Spleen (tissue), 11 donors: ENCODE measurements around the gene GRAMD2A. TPM values are rescaled to one million over a fixed set of nuclear protein-coding genes. Genes with fewer than 3 reads are reported as not detected.

Experiments used
- DNase-seq: peaks from one replicate; pipeline ENCODE4 v3.0.0-alpha.2; 2020
- H3K27ac ChIP-seq, 8 donors: fragments of 200-600 bp; sonication (generic) in 7 of 8; 1 replicate in 4 of 8; 2 replicates in 4 of 8; pipeline versions ENCODE4 v1.5.0 to v1.8.0; 2016 to 2021; ENCODE audit warnings: inconsistent platforms in 4 of 8, mild to moderate bottlenecking in 4 of 8, moderate library complexity in 1 of 8
- H3K27me3 ChIP-seq, 7 donors: fragments of 200-600 bp; sonication (generic) in 6 of 7; replicated peaks in 1 of 7; 1 replicate in 4 of 7; 2 replicates in 3 of 7; pipeline versions ENCODE4 v1.5.0 to v1.8.0; 2016 to 2021; ENCODE audit warnings: inconsistent platforms in 3 of 7, mild to moderate bottlenecking in 1 of 7
- H3K36me3 ChIP-seq, 6 donors: fragments of 200-600 bp; sonication (generic) in 5 of 6; 1 replicate in 4 of 6; 2 replicates in 2 of 6; pipeline versions ENCODE4 v1.5.0 to v1.8.0; 2016 to 2021; ENCODE audit warnings: inconsistent platforms in 2 of 6
- H3K4me1 ChIP-seq, 6 donors: fragments of 200-600 bp; sonication (generic) in 5 of 6; 1 replicate in 3 of 6; 2 replicates in 3 of 6; pipeline versions ENCODE4 v1.5.0 to v1.8.0; 2016 to 2021; ENCODE audit warnings: inconsistent platforms in 3 of 6
- H3K4me3 ChIP-seq, 8 donors: fragments of 200-600 bp; sonication (generic) in 7 of 8; 1 replicate in 4 of 8; 2 replicates in 4 of 8; pipeline versions ENCODE4 v1.5.0 to v1.8.0; 2016 to 2021; ENCODE audit warnings: inconsistent platforms in 4 of 8, mild to moderate bottlenecking in 4 of 8, moderate library complexity in 2 of 8
- H3K9me3 ChIP-seq, 8 donors: fragments of 200-600 bp; sonication (generic) in 7 of 8; 1 replicate in 4 of 8; 2 replicates in 4 of 8; pipeline versions ENCODE4 v1.5.0 to v1.8.0; 2016 to 2021; ENCODE audit warnings: inconsistent platforms in 4 of 8
- POLR2A ChIP-seq, 3 donors: fragments of 450-650 bp; IDR thresholded peaks; one replicate each; pipeline ENCODE4 v1.5.1; 2017; ENCODE audit warnings: antibody characterized with exemption in 3 of 3, mild to moderate bottlenecking in 1 of 3
- POLR2AphosphoS5 ChIP-seq, 3 donors: sonication (generic); formaldehyde crosslinking; IDR thresholded peaks; one replicate each; pipeline ENCODE4 v1.5.1; 2017; ENCODE audit warnings: antibody characterized with exemption in 3 of 3
- WGBS, 5 donors: extraction: QIAGEN DNeasy Blood & Tissue Kit in 3 of 5; methylation state at CpG; one replicate each; pipeline versions ENCODE4 v1.1.5 to v1.1.7; 2013 to 2018; 5-methylcytosine and 5-hydroxymethylcytosine counted together
- intact Hi-C: fragments of 100-400 bp; cut with DNase I; formaldehyde crosslinking; loops from one replicate; pipeline ENCODE4 v1.15.0; 2023; ENCODE audit warnings: low total_unique reads
- polyA plus RNA-seq, 3 donors: library from polyadenylated mRNA; stranded (reverse); fragments of 200-250 nt; gene quantifications; one replicate each; pipeline ENCODE4 v1.2.1, GENCODE V29; 2013
- total RNA-seq, 7 donors: library from RNA; depleted of rRNA in 3 of 7; stranded (reverse); fragments of >200 nt in 3 of 7; fragmentation: NEBNext Ultra II Directional in 4 of 7; extraction: Animal tissue kit (Norgen Biotek cat#: 25700) in 4 of 7; gene quantifications; one replicate each; pipeline versions ENCODE4 v1.1.0 to v1.2.1, GENCODE V29; 2016 to 2021
- TF ChIP-seq, protein P1 (sequence below), 11 experiments: fragments of 200-600 bp in 7 of 11; fragments of 450-650 bp in 4 of 11; sonication (generic) in 4 of 11; IDR thresholded peaks in 8 of 11; conservative IDR thresholded peaks in 3 of 11; 1 replicate in 7 of 11; 2 replicates in 4 of 11; pipeline versions ENCODE4 v1.4.0 to v1.8.0; 2016 to 2021; ENCODE audit warnings: antibody characterized with exemption in 11 of 11, inconsistent platforms in 4 of 11, mild to moderate bottlenecking in 1 of 11
- donor health status: healthy with polysubstance abuse.
- donor health status: DM: no; HTN: no; CAD: no; lungs with moderate emphysema.
- donor health status: DM: no; HTN: no; CAD: no.
- donor health status: Bipolar disorder and iron deficiency.
- donor health status: healthy.
- donor health status: DM: no; HTN: no; CAD: no.
- donor health status: DM: yes; HTN: yes; CAD: no.

Gene GRAMD2A
- total and polyA plus RNA-seq, 10 donors: 0.03 to 0.34 (median 0.09) TPM; not detected in 6

DNA sequence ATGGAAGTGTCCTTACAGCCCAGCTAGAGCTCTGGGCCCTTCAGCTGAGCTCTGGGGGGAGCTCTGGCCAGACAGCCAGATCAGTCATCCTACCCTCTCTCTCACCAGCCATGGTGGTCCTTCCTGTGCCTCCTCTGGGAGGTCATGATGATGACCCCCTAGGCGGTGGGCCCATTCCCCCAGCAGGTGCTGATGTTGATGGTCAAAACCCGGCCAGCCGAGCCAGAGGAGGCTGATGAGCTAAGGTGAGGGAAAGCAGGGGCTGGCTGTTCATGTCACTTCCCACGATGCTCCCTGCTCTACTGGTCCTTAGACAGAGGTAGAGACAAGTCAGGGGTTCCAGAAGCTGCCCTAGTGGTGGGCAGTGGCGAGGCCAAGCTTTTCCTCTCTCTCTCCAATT lies 35.0 kb downstream of the GRAMD2A start:
- intact Hi-C loops: no loop called here
- WGBS, 5 donors: 79 to 97% (median 86%) methylated on average over 5 of the region's 5 CpGs
- DNase-seq: no peak
- no peaks in the 10 kb centered on the region for H3K9me3 ChIP-seq
- H3K27me3 ChIP-seq: peaks cover 0 to 7% (median 0%) of the 10 kb centered on the region in 7 donors
- H3K27ac ChIP-seq: no peak overlapping the region
- no peak overlapping the region for H3K4me3 ChIP-seq
- H3K36me3 ChIP-seq: no peaks in the 10 kb centered on the region
- TF ChIP-seq POLR2AphosphoS5 (IDR thresholded peaks at IDR 0.05) (no peak), POLR2A (IDR thresholded peaks at IDR 0.05) (no peak)
- TF ChIP-seq, protein P1, sequence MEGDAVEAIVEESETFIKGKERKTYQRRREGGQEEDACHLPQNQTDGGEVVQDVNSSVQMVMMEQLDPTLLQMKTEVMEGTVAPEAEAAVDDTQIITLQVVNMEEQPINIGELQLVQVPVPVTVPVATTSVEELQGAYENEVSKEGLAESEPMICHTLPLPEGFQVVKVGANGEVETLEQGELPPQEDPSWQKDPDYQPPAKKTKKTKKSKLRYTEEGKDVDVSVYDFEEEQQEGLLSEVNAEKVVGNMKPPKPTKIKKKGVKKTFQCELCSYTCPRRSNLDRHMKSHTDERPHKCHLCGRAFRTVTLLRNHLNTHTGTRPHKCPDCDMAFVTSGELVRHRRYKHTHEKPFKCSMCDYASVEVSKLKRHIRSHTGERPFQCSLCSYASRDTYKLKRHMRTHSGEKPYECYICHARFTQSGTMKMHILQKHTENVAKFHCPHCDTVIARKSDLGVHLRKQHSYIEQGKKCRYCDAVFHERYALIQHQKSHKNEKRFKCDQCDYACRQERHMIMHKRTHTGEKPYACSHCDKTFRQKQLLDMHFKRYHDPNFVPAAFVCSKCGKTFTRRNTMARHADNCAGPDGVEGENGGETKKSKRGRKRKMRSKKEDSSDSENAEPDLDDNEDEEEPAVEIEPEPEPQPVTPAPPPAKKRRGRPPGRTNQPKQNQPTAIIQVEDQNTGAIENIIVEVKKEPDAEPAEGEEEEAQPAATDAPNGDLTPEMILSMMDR (IDR thresholded peaks at IDR 0.05 in 8 of 11, conservative IDR thresholded peaks at IDR 0.05 in 3 of 11): no peak
- no peaks in the 10 kb centered on the region for H3K4me1 ChIP-seq

DNA sequence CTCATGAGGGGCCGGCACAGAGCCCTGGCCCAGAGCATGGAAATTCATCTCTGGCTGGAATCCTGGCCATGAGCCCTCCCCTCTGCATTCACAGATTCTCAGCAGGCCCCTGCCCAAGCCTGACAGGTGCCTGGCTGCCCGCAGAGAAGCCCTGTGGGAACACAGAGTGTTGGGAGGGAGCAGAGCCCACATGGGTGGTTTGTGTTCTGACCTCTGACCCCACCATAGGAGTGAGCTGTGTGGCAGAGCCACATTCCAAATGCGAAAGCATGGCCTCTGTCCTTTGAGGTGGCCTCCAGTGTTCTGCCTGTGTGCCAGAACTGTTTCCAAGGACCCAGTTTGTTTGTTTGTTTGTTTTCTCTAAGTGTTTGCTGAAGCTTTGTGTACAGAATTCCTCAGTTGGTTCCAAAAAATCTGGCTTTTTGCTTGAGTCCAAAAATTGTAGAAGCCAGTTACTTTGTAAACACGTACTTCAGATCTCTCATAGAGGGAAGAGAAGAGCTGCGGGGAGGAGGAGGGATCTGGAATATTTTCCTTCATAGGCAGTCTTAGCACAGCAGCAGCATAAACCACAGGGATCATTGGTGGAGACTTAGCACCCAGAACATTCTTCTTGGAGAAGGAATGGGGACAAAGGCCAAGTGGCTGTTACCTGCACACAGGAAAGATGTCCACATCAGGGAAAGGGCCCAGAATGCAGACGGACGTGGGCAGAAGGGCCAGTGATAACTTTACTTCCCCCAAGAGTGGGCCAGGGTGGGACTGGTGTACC lies 36.0 kb downstream of the GRAMD2A start:
- TF ChIP-seq POLR2AphosphoS5 (IDR thresholded peaks at IDR 0.05): no peak
- TF ChIP-seq, protein P1 (IDR thresholded peaks at IDR 0.05 in 8 of 11, conservative IDR thresholded peaks at IDR 0.05 in 3 of 11): no peak
- TF ChIP-seq POLR2A (IDR thresholded peaks at IDR 0.05): no peak
- no peak overlapping the region for H3K27ac ChIP-seq
- 85 to 92% (median 88%) methylated on average over 6 to 7 of the region's 7 CpGs for WGBS, 5 donors

DNA sequence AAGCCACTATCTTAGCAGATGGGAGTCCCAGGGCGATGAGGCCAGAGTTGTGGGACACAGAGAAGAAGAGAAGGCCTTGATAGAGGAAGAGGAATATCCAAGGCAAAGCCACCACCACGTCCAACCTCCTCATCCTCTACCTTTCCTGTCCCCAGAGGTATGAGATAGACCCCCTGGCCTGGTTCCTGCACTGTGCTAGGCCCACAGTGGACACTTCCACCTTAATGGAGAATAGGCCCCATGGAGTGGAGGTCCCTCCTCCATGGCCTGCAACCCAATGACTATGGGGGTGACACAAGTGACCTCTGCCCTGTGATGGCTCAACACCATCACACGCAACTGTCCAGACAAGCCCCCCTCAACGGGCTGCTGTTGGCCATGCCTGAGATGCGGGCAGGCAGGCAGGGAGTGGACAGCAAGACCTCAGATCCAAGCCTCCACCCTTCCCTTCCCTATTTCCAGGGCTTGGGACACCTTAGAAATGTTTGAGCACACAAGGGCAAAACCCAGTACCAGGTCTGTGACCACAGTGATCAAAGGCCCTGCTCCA lies 36.8 kb downstream of the GRAMD2A start:
- WGBS, 5 donors: 57 to 92% (median 86%) methylated on average over 2 to 5 of the region's 5 CpGs
- no peak for TF ChIP-seq POLR2AphosphoS5 (IDR thresholded peaks at IDR 0.05)
- no peak for TF ChIP-seq POLR2A (IDR thresholded peaks at IDR 0.05)
- TF ChIP-seq, protein P1 (IDR thresholded peaks at IDR 0.05 in 8 of 11, conservative IDR thresholded peaks at IDR 0.05 in 3 of 11): no peak
- intact Hi-C loops: no loop called here
- no peak for DNase-seq
- Histone ChIP-seq H3K9me3 (no peaks in the 10 kb centered on the region), H3K4me3 (no peak overlapping the region), H3K27me3 (peaks cover 0 to 3% (median 0%) of the 10 kb centered on the region in 7 donors), H3K36me3 (no peaks in the 10 kb centered on the region), H3K27ac (no peak overlapping the region), H3K4me1 (peaks cover 0 to 13% (median 5%) of the 10 kb centered on the region in 6 donors)

More for the DNA sequence above, 36.0 kb downstream of the GRAMD2A start:
- Histone ChIP-seq H3K9me3 (no peaks in the 10 kb centered on the region), H3K4me1 (peaks cover 0 to 5% (median under 1%) of the 10 kb centered on the region in 6 donors), H3K4me3 (no peak overlapping the region), H3K36me3 (no peaks in the 10 kb centered on the region), H3K27me3 (peaks cover 0 to 3% (median 0%) of the 10 kb centered on the region in 7 donors)
- intact Hi-C loops: no loop called here
- DNase-seq: peak; percentile 35

DNA sequence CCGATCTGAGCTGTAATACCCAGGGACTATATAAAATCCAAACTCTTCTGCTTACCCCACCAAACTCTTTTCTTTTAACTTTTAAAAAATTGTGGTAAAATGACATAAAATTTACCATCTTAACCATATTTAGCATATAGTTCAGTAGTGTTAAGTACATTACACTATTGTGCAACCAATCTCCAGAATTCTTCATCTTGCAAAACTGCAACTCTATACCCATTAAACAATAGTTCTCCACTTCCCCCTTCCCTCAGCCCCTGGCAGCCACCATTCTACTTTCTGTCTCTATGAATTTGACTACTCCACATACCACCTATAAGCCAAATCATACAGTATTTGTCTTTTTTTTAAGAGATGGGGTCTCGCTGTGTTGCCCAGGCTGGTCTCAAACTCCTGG lies 40.7 kb downstream of the GRAMD2A start:
- no peak overlapping the region for H3K4me3 ChIP-seq
- 83 to 97% (median 94%) methylated on average over 2 of the region's 2 CpGs for WGBS, 5 donors
- TF ChIP-seq POLR2A (IDR thresholded peaks at IDR 0.05) (no peak), POLR2AphosphoS5 (IDR thresholded peaks at IDR 0.05) (no peak)
- TF ChIP-seq, protein P1 (IDR thresholded peaks at IDR 0.05 in 8 of 11, conservative IDR thresholded peaks at IDR 0.05 in 3 of 11): no peak
- intact Hi-C loops: loop anchor here (5.0 kb wide), 2 partner anchors 375 to 410 kb away; no protein-coding TSS in a partner anchor
- DNase-seq: no peak
- no peak overlapping the region for H3K27ac ChIP-seq
- no peaks in the 10 kb centered on the region for H3K36me3 ChIP-seq
- H3K9me3 ChIP-seq: no peaks in the 10 kb centered on the region
- H3K4me1 ChIP-seq: peaks cover 0 to 24% (median 13%) of the 10 kb centered on the region in 6 donors
- no peaks in the 10 kb centered on the region for H3K27me3 ChIP-seq
